Skeletal muscle satellite cell (primary cell): ENCODE data around the gene MAP3K14.

Source experiments
- H3K27me3 ChIP-seq: 2 replicates; pipeline ENCODE4 v1.7.0; 2013; ENCODE audit warnings: low read length; ENCODE audit not compliant: control insufficient read depth, insufficient read depth
- H3K36me3 ChIP-seq: 2 replicates; pipeline ENCODE4 v1.7.0; 2013; ENCODE audit warnings: mild to moderate bottlenecking, control low read depth, low read length; ENCODE audit not compliant: insufficient read depth
- H3K4me1 ChIP-seq: 2 replicates; pipeline ENCODE4 v1.7.0; 2013; ENCODE audit warnings: low read length; ENCODE audit not compliant: control insufficient read depth, insufficient read depth
- H3K4me2 ChIP-seq: 2 replicates; pipeline ENCODE4 v1.7.0; 2013; ENCODE audit warnings: mild to moderate bottlenecking, low read length
- H3K4me3 ChIP-seq: 2 replicates; pipeline ENCODE4 v1.7.0; 2013; ENCODE audit warnings: low read length
- H3K9ac ChIP-seq: 2 replicates; pipeline ENCODE4 v1.7.0; 2013; ENCODE audit warnings: mild to moderate bottlenecking, low read depth, low read length, moderate library complexity
- H3K9me3 ChIP-seq: replicated peaks from 2 replicates; pipeline ENCODE4 v1.7.0; 2013; ENCODE audit warnings: mild to moderate bottlenecking, control low read depth, low read length

MAP3K14 gene

GRCh38 chr17:45233423-45233924, 83.3 kb downstream of the MAP3K14 start:
- Histone ChIP-seq H3K4me2 (no peak overlapping the region), H3K9me3 (no peaks in the 10 kb centered on the region), H3K9ac (no peak overlapping the region), H3K4me3 (no peak overlapping the region), H3K36me3 (no peaks in the 10 kb centered on the region), H3K27me3 (no peaks in the 10 kb centered on the region), H3K4me1 (peaks cover 32% of the 10 kb centered on the region)

GRCh38 chr17:45232514-45233422, 84.1 kb downstream of the MAP3K14 start:
- no peaks in the 10 kb centered on the region for H3K36me3 ChIP-seq
- H3K27me3 ChIP-seq = no peaks in the 10 kb centered on the region

GRCh38 chr17:45231481-45232116, 85.2 kb downstream of the MAP3K14 start:
- Histone ChIP-seq H3K4me3 (no peak overlapping the region), H3K36me3 (no peaks in the 10 kb centered on the region), H3K27me3 (no peaks in the 10 kb centered on the region), H3K4me2 (peak overlapping the region; percentile 22), H3K9me3 (no peaks in the 10 kb centered on the region), H3K4me1 (peaks cover 50% of the 10 kb centered on the region), H3K9ac (peak overlapping the region; percentile 22)

More at GRCh38 chr17:45232514-45233422, 84.1 kb downstream of the MAP3K14 start:
- Histone ChIP-seq H3K4me1 (peaks cover 39% of the 10 kb centered on the region), H3K9ac (no peak overlapping the region), H3K4me3 (no peak overlapping the region), H3K9me3 (no peaks in the 10 kb centered on the region), H3K4me2 (no peak overlapping the region)

GRCh38 chr17:45230787-45231480, 85.9 kb downstream of the MAP3K14 start:
- H3K4me1 ChIP-seq = peaks cover 57% of the 10 kb centered on the region
- no peak overlapping the region for H3K4me3 ChIP-seq
- no peaks in the 10 kb centered on the region for H3K9me3 ChIP-seq
- H3K4me2 ChIP-seq = peak overlapping the region; percentile 22
- H3K36me3 ChIP-seq = no peaks in the 10 kb centered on the region
- H3K9ac ChIP-seq = peak overlapping the region; percentile 22
- H3K27me3 ChIP-seq = no peaks in the 10 kb centered on the region

GRCh38 chr17:45230410-45230786, 86.4 kb downstream of the MAP3K14 start:
- Histone ChIP-seq H3K9me3 (no peaks in the 10 kb centered on the region), H3K4me1 (peaks cover 62% of the 10 kb centered on the region), H3K36me3 (no peaks in the 10 kb centered on the region), H3K4me3 (no peak overlapping the region), H3K27me3 (no peaks in the 10 kb centered on the region), H3K4me2 (no peak overlapping the region), H3K9ac (no peak overlapping the region)

GRCh38 chr17:45229681-45230409, 87.0 kb downstream of the MAP3K14 start:
- Histone ChIP-seq H3K9me3 (no peaks in the 10 kb centered on the region), H3K4me3 (no peak overlapping the region), H3K27me3 (no peaks in the 10 kb centered on the region), H3K4me2 (peak overlapping the region; percentile 78), H3K4me1 (peaks cover 68% of the 10 kb centered on the region), H3K9ac (peak overlapping the region; percentile 74), H3K36me3 (no peaks in the 10 kb centered on the region)

GRCh38 chr17:45228763-45229539, 87.9 kb downstream of the MAP3K14 start:
- Histone ChIP-seq H3K4me1 (peaks cover 77% of the 10 kb centered on the region), H3K36me3 (no peaks in the 10 kb centered on the region), H3K4me2 (peak overlapping the region; percentile 78), H3K4me3 (peak overlapping the region; percentile 53), H3K27me3 (no peaks in the 10 kb centered on the region), H3K9me3 (no peaks in the 10 kb centered on the region), H3K9ac (peak overlapping the region; percentile 74)

- Histone ChIP-seq H3K9me3 (no peaks in the 10 kb centered on the region), H3K36me3 (no peaks in the 10 kb centered on the region), H3K9ac (peak overlapping the region; percentile 74), H3K4me1 (peaks cover 80% of the 10 kb centered on the region), H3K4me2 (peak overlapping the region; percentile 78), H3K27me3 (no peaks in the 10 kb centered on the region), H3K4me3 (peak overlapping the region; percentile 52)
Measured at GRCh38 chr17:45227926-45228762, 88.7 kb downstream of the MAP3K14 start.

- Histone ChIP-seq H3K9me3 (no peaks in the 10 kb centered on the region), H3K4me2 (peak overlapping the region; percentile 18), H3K27me3 (no peaks in the 10 kb centered on the region), H3K9ac (peak overlapping the region; percentile 74), H3K4me3 (no peak overlapping the region), H3K4me1 (peaks cover 85% of the 10 kb centered on the region), H3K36me3 (no peaks in the 10 kb centered on the region)
Measured at GRCh38 chr17:45227101-45227925, 89.5 kb downstream of the MAP3K14 start.
